Measurements from ENCODE around the gene ETV6. TPM values are rescaled to one million over a fixed set of nuclear protein-coding genes. Genes with fewer than 3 reads are reported as not detected.

The ETV6 gene
- total and polyA plus RNA-seq, 9 of the 15 experiments (the other 6 are each of a cell fraction or from before 2014, with no cell fraction given) = 0.81 to 12.7 (median 4.1) TPM

DNA sequence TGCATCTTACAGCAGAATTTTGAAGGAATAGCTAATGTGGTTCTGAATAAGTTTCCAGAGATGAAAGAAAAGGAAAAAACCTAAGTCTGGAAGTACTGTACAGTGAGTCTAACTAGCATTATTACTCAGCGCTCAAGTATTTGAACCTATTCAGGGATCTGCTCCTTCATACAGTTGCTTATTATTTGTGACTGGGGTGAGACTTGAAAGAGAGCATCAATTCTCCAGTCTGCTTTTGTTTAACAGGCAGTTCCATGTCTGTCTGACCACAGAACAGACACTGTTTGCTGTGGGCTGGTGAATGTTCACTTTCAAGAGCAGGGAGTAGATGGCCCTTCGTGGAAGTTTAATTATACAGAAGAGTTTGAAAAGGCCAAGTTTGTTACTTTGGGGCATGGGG, 9.3 kb downstream of the ETV6 start (continued):
- TF ChIP-seq DMBX1 (CRISPR knock-in tag; IDR thresholded peaks at IDR 0.05; ENCODE audit: borderline replicate concordance) = no peak
- TF ChIP-seq, protein P1, sequence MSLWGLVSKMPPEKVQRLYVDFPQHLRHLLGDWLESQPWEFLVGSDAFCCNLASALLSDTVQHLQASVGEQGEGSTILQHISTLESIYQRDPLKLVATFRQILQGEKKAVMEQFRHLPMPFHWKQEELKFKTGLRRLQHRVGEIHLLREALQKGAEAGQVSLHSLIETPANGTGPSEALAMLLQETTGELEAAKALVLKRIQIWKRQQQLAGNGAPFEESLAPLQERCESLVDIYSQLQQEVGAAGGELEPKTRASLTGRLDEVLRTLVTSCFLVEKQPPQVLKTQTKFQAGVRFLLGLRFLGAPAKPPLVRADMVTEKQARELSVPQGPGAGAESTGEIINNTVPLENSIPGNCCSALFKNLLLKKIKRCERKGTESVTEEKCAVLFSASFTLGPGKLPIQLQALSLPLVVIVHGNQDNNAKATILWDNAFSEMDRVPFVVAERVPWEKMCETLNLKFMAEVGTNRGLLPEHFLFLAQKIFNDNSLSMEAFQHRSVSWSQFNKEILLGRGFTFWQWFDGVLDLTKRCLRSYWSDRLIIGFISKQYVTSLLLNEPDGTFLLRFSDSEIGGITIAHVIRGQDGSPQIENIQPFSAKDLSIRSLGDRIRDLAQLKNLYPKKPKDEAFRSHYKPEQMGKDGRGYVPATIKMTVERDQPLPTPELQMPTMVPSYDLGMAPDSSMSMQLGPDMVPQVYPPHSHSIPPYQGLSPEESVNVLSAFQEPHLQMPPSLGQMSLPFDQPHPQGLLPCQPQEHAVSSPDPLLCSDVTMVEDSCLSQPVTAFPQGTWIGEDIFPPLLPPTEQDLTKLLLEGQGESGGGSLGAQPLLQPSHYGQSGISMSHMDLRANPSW (CRISPR knock-in tag; IDR thresholded peaks at IDR 0.05) = no peak
- no peak for TF ChIP-seq XRCC3 (IDR thresholded peaks at IDR 0.05)
- TF ChIP-seq, protein P2, sequence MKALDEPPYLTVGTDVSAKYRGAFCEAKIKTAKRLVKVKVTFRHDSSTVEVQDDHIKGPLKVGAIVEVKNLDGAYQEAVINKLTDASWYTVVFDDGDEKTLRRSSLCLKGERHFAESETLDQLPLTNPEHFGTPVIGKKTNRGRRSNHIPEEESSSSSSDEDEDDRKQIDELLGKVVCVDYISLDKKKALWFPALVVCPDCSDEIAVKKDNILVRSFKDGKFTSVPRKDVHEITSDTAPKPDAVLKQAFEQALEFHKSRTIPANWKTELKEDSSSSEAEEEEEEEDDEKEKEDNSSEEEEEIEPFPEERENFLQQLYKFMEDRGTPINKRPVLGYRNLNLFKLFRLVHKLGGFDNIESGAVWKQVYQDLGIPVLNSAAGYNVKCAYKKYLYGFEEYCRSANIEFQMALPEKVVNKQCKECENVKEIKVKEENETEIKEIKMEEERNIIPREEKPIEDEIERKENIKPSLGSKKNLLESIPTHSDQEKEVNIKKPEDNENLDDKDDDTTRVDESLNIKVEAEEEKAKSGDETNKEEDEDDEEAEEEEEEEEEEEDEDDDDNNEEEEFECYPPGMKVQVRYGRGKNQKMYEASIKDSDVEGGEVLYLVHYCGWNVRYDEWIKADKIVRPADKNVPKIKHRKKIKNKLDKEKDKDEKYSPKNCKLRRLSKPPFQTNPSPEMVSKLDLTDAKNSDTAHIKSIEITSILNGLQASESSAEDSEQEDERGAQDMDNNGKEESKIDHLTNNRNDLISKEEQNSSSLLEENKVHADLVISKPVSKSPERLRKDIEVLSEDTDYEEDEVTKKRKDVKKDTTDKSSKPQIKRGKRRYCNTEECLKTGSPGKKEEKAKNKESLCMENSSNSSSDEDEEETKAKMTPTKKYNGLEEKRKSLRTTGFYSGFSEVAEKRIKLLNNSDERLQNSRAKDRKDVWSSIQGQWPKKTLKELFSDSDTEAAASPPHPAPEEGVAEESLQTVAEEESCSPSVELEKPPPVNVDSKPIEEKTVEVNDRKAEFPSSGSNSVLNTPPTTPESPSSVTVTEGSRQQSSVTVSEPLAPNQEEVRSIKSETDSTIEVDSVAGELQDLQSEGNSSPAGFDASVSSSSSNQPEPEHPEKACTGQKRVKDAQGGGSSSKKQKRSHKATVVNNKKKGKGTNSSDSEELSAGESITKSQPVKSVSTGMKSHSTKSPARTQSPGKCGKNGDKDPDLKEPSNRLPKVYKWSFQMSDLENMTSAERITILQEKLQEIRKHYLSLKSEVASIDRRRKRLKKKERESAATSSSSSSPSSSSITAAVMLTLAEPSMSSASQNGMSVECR (CRISPR knock-in tag; IDR thresholded peaks at IDR 0.05) = no peak
- TF ChIP-seq TFAM (CRISPR knock-in tag; conservative IDR thresholded peaks at IDR 0.05) = no peak
- no peak for TF ChIP-seq ZNF830 (CRISPR knock-in tag; IDR thresholded peaks at IDR 0.05)
- TF ChIP-seq MYBL2 (IDR thresholded peaks at IDR 0.05; ENCODE audit: low read depth) = no peak
- TF ChIP-seq MYBL2 (CRISPR knock-in tag; IDR thresholded peaks at IDR 0.05; ENCODE audit: borderline replicate concordance) = no peak
- TF ChIP-seq, protein P3, sequence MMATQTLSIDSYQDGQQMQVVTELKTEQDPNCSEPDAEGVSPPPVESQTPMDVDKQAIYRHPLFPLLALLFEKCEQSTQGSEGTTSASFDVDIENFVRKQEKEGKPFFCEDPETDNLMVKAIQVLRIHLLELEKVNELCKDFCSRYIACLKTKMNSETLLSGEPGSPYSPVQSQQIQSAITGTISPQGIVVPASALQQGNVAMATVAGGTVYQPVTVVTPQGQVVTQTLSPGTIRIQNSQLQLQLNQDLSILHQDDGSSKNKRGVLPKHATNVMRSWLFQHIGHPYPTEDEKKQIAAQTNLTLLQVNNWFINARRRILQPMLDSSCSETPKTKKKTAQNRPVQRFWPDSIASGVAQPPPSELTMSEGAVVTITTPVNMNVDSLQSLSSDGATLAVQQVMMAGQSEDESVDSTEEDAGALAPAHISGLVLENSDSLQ (IDR thresholded peaks at IDR 0.05) = no peak
- TF ChIP-seq, protein P4, sequence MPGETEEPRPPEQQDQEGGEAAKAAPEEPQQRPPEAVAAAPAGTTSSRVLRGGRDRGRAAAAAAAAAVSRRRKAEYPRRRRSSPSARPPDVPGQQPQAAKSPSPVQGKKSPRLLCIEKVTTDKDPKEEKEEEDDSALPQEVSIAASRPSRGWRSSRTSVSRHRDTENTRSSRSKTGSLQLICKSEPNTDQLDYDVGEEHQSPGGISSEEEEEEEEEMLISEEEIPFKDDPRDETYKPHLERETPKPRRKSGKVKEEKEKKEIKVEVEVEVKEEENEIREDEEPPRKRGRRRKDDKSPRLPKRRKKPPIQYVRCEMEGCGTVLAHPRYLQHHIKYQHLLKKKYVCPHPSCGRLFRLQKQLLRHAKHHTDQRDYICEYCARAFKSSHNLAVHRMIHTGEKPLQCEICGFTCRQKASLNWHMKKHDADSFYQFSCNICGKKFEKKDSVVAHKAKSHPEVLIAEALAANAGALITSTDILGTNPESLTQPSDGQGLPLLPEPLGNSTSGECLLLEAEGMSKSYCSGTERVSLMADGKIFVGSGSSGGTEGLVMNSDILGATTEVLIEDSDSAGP (CRISPR knock-in tag; IDR thresholded peaks at IDR 0.05) = no peak
